Vagina (tissue), 2 donors: ENCODE results near the gene CCT6B. TPM values are rescaled to one million over a fixed set of nuclear protein-coding genes. Genes with fewer than 3 reads are reported as not detected.

Experiments used
- DNase-seq, 2 donors: peaks; one replicate each; pipeline ENCODE4 v3.0.0-alpha.2; 2017; ENCODE audit errors: extremely low spot score in 2 of 2
- H3K27ac ChIP-seq: fragments of 200-600 bp; sonication (generic); one replicate; pipeline ENCODE4 v1.5.1; 2019
- H3K27me3 ChIP-seq: fragments of 200-600 bp; sonication (generic); one replicate; pipeline ENCODE4 v1.5.1; 2019
- H3K36me3 ChIP-seq, 2 donors: fragments of 200-600 bp; sonication (generic); one replicate each; pipeline ENCODE4 v1.5.1; 2017 to 2019
- H3K4me1 ChIP-seq: fragments of 200-600 bp; sonication (generic); one replicate; pipeline ENCODE4 v1.5.1; 2019
- H3K4me3 ChIP-seq, 2 donors: fragments of 200-600 bp; sonication (generic); 1 replicate in 1 of 2; 2 replicates in 1 of 2; pipeline ENCODE4 v1.5.1; 2016 to 2019
- H3K9me3 ChIP-seq: fragments of 200-600 bp; sonication (generic); one replicate; pipeline ENCODE4 v1.5.1; 2019
- CTCF ChIP-seq, 3 experiments: fragments of 450-650 bp in 2 of 3; fragments of 200-600 bp in 1 of 3; sonication (generic) in 1 of 3; IDR thresholded peaks; one replicate each; pipeline ENCODE4 v1.5.1; 2017 to 2019; ENCODE audit warnings: antibody characterized with exemption in 3 of 3, mild to moderate bottlenecking in 2 of 3, moderate library complexity in 2 of 3
- POLR2A ChIP-seq, 2 donors: fragments of 450-650 bp; IDR thresholded peaks; one replicate each; pipeline ENCODE4 v1.6.1; 2017; ENCODE audit warnings: antibody characterized with exemption in 2 of 2, mild to moderate bottlenecking in 2 of 2, moderate library complexity in 2 of 2
- POLR2AphosphoS5 ChIP-seq, 2 donors: sonication (generic); formaldehyde crosslinking; IDR thresholded peaks; one replicate each; pipeline ENCODE4 v1.9.0; 2017; ENCODE audit warnings: antibody characterized with exemption in 2 of 2, mild to moderate bottlenecking in 2 of 2, low read depth in 1 of 2; ENCODE audit not compliant: insufficient read depth in 1 of 2
- intact Hi-C: fragments of 100-400 bp; cut with DNase I; formaldehyde crosslinking; loops from one replicate; pipeline ENCODE4 v1.15.1; 2023
- total RNA-seq: library from RNA; depleted of rRNA; stranded (reverse); fragments of >200 nt; gene quantifications from one replicate; pipeline ENCODE4 v1.2.3, GENCODE V29; 2016

CCT6B gene
- total RNA-seq, 1 donor from 2014 or later, result 1.7 TPM

- intact Hi-C loops, result no loop called here
- TF ChIP-seq POLR2A (IDR thresholded peaks at IDR 0.05) (no peak), CTCF (IDR thresholded peaks at IDR 0.05) (no peak), POLR2AphosphoS5 (IDR thresholded peaks at IDR 0.05; ENCODE audit: insufficient read depth in 1 of 2, low read depth in 1 of 2) (no peak)
- H3K27me3 ChIP-seq, result no peaks in the 10 kb centered on the region
- no peaks in the 10 kb centered on the region for H3K4me1 ChIP-seq
- H3K36me3 ChIP-seq, result no peaks in the 10 kb centered on the region
- H3K27ac ChIP-seq, result no peak overlapping the region
- no peak overlapping the region for H3K4me3 ChIP-seq
- no peak for DNase-seq
- H3K9me3 ChIP-seq, result no peaks in the 10 kb centered on the region
Measured at GRCh38 chr17:34892461-34893249, 68.6 kb downstream of the CCT6B start.

GRCh38 chr17:34886831-34887230 lies 74.4 kb downstream of the CCT6B start:
- Histone ChIP-seq H3K4me3 (no peak overlapping the region), H3K27ac (no peak overlapping the region), H3K4me1 (no peaks in the 10 kb centered on the region), H3K36me3 (no peaks in the 10 kb centered on the region), H3K9me3 (no peaks in the 10 kb centered on the region), H3K27me3 (no peaks in the 10 kb centered on the region)
- DNase-seq, result no peak
- intact Hi-C loops, result no loop called here
- no peak for TF ChIP-seq CTCF (IDR thresholded peaks at IDR 0.05)
- TF ChIP-seq POLR2AphosphoS5 (IDR thresholded peaks at IDR 0.05; ENCODE audit: insufficient read depth in 1 of 2, low read depth in 1 of 2), result no peak
- TF ChIP-seq POLR2A (IDR thresholded peaks at IDR 0.05), result no peak

DNA sequence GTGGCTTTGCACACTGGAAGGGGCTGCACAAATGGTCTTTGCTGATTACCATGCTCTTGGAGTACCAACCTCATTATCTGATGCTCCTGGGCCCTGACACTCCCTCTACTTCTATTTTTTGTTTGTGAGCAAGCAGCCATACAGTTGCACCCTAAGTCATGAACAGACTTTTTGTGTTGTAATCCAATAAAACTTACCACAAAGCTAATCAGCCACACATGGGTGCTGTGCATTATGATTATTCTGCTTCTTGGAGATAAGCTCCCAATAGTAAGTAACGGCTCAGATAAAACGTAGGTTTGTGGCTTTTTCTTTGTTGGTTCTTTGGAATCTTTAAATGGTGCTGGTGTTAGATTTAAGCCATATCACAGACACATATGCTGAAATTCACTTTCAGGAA lies 76.2 kb downstream of the CCT6B start:
- H3K4me1 ChIP-seq, result no peaks in the 10 kb centered on the region
- H3K4me3 ChIP-seq, result no peak overlapping the region
- no peaks in the 10 kb centered on the region for H3K9me3 ChIP-seq
- no peaks in the 10 kb centered on the region for H3K27me3 ChIP-seq
- TF ChIP-seq POLR2A (IDR thresholded peaks at IDR 0.05), result no peak
- TF ChIP-seq CTCF (IDR thresholded peaks at IDR 0.05), result no peak
- TF ChIP-seq POLR2AphosphoS5 (IDR thresholded peaks at IDR 0.05; ENCODE audit: insufficient read depth in 1 of 2, low read depth in 1 of 2), result no peak
- no peak for DNase-seq
- H3K36me3 ChIP-seq, result no peaks in the 10 kb centered on the region
- no peak overlapping the region for H3K27ac ChIP-seq
- intact Hi-C loops, result no loop called here

DNA sequence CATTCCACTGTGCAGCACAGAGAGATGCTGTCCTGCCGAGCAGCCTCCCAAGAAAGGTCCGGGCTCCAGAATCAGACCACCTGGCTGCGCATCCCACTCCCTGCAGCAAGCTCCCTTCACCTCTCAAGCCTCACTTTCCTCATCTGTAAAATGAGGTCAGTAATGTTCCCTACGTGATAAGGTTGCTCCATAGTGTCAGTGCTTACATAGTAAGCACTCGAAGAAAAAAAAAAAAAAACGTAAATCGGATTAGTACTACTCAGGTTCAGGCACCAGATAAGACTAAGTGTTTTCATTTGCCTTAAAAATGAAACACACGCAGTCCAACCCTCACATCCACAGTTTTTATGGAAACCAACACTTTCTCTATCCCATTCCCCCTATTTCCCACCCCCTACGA lies 76.7 kb downstream of the CCT6B start:
- Histone ChIP-seq H3K4me3 (no peak overlapping the region), H3K27me3 (no peaks in the 10 kb centered on the region), H3K36me3 (no peaks in the 10 kb centered on the region), H3K4me1 (no peaks in the 10 kb centered on the region), H3K27ac (no peak overlapping the region), H3K9me3 (no peaks in the 10 kb centered on the region)
- TF ChIP-seq POLR2AphosphoS5 (IDR thresholded peaks at IDR 0.05; ENCODE audit: insufficient read depth in 1 of 2, low read depth in 1 of 2) (no peak), POLR2A (IDR thresholded peaks at IDR 0.05) (no peak), CTCF (IDR thresholded peaks at IDR 0.05) (no peak)
- intact Hi-C loops, result no loop called here
- DNase-seq, result no peak
